Measurements from ENCODE around the gene CAMK1D.
A peak's percentile ranks its signal among the peaks of the same experiment; 100 is the strongest.

Gene CAMK1D

DNA sequence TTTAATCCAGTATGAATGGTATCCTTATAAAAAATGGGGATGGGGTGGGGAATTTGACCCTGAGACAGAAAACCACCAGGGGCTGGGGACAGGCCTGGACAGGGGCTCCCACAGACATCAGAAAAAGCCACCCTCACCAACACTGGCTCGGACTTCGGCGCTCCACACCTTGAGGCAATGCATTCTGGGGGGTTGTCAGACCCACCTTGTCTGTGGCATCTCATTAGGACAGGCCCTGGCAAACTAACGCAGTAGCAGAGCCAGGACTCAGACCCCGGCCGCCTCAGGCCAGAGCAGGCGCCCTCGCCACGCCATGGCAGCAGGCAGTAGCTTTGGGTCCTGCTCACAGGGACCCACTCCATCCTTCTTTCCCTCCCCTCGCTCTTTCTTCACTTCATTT lies 492.1 kb downstream of the CAMK1D start:
- no peak overlapping the region for H3K27ac ChIP-seq (ENCODE audit: low read depth, low read length)
- no peaks in the 10 kb centered on the region for H3K27me3 ChIP-seq (ENCODE audit: control insufficient read depth in 1 of 2, insufficient read depth in 2 of 2, low read length in 2 of 2)
- no peaks in the 10 kb centered on the region for H3K36me3 ChIP-seq (ENCODE audit: insufficient read depth, low read length)
- no peak overlapping the region for H3K4me3 ChIP-seq (ENCODE audit: low read depth in 1 of 2, low read length in 2 of 2)
- H3K9ac ChIP-seq (ENCODE audit: low read length): no peak overlapping the region
- peaks cover 25% of the 10 kb centered on the region for H3K4me1 ChIP-seq (ENCODE audit: insufficient read depth, low read length)
- H3K9me3 ChIP-seq (ENCODE audit: low read length): no peaks in the 10 kb centered on the region

DNA sequence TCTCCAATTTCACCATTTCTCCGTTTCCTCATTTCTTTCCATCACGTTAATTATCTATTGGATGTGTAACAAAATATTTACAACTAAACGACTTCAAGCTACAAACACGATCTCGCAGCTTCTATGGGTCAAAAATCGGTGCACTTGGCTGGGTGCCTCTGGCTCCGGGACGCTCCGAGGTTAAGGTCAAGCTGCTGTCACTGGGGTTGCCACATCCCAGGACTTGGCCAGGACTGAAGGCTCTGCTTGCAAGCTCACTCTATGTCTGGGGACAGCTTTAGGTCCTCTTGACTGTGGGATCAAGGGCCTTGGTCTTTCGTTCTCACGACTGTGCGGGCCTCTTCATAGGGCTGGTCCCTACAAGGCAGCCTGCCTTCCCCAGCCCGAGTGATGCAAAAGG lies 492.5 kb downstream of the CAMK1D start:
- no peaks in the 10 kb centered on the region for H3K27me3 ChIP-seq (ENCODE audit: control insufficient read depth in 1 of 2, insufficient read depth in 2 of 2, low read length in 2 of 2)
- H3K4me3 ChIP-seq (ENCODE audit: low read depth in 1 of 2, low read length in 2 of 2): no peak overlapping the region
- H3K9ac ChIP-seq (ENCODE audit: low read length): no peak overlapping the region
- peaks cover 25% of the 10 kb centered on the region for H3K4me1 ChIP-seq (ENCODE audit: insufficient read depth, low read length)
- no peaks in the 10 kb centered on the region for H3K9me3 ChIP-seq (ENCODE audit: low read length)
- no peaks in the 10 kb centered on the region for H3K36me3 ChIP-seq (ENCODE audit: insufficient read depth, low read length)
- H3K27ac ChIP-seq (ENCODE audit: low read depth, low read length): no peak overlapping the region

DNA sequence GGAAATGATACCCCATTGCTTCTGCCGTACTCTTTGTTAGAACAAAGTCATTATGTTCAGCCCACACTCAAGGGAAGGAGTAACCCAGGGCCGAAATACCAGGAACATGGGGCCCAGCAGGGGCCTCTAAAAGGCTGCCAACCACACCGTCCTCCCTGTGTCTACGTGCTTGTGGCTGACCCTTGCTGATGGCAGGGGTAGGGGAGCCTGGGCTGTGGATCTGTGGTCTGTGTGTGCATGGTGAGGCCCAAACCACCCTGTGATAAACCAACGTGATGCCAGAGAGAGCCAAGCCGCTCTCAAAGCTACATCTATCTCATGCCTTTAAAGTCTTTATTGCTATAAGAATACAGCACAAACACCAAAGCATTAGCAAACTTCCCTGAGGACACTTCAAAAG lies 493.0 kb downstream of the CAMK1D start:
- H3K4me1 ChIP-seq (ENCODE audit: insufficient read depth, low read length): peaks cover 25% of the 10 kb centered on the region
- no peaks in the 10 kb centered on the region for H3K36me3 ChIP-seq (ENCODE audit: insufficient read depth, low read length)
- H3K9me3 ChIP-seq (ENCODE audit: low read length): no peaks in the 10 kb centered on the region
- H3K9ac ChIP-seq (ENCODE audit: low read length): no peak overlapping the region
- H3K27ac ChIP-seq (ENCODE audit: low read depth, low read length): no peak overlapping the region
- no peak overlapping the region for H3K4me3 ChIP-seq (ENCODE audit: low read depth in 1 of 2, low read length in 2 of 2)
- no peaks in the 10 kb centered on the region for H3K27me3 ChIP-seq (ENCODE audit: control insufficient read depth in 1 of 2, insufficient read depth in 2 of 2, low read length in 2 of 2)

DNA sequence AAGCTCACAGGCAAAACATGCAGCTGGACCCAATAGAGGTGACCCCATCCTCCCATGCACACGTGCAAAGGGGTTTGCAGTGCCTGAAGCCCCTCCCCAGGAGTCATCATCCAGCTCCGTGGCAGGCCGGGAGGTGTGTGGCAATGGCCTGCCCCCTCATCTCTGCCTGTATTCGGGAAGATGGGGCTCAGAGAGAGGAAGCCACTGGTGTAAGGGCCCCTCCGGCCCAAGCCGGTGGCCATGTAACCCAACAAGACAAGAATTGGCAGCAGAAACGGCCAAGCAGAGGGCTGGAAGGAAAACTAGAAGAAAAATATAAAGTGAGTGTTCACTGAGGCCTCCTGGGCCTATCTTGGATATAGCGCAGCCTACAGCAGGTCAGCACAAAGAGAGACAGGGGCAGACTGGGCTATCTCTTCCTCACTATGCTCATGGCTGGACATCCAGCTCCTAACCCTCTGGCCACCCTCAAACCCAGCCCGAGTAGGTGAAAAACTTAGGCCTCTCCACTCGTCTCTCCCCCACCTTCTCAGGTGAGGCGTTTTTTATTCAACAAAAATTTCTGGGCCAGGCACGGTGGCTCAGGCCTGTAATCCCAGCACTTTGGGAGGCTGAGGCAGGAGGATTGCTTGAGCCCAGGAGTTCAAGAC lies 494.1 kb downstream of the CAMK1D start:
- Histone ChIP-seq H3K27me3 (ENCODE audit: control insufficient read depth in 1 of 2, insufficient read depth in 2 of 2, low read length in 2 of 2) (no peaks in the 10 kb centered on the region), H3K9ac (ENCODE audit: low read length) (no peak overlapping the region), H3K9me3 (ENCODE audit: low read length) (no peaks in the 10 kb centered on the region), H3K4me1 (ENCODE audit: insufficient read depth, low read length) (peaks cover 25% of the 10 kb centered on the region), H3K27ac (ENCODE audit: low read depth, low read length) (no peak overlapping the region), H3K36me3 (ENCODE audit: insufficient read depth, low read length) (no peaks in the 10 kb centered on the region), H3K4me3 (ENCODE audit: low read depth in 1 of 2, low read length in 2 of 2) (no peak overlapping the region)

DNA sequence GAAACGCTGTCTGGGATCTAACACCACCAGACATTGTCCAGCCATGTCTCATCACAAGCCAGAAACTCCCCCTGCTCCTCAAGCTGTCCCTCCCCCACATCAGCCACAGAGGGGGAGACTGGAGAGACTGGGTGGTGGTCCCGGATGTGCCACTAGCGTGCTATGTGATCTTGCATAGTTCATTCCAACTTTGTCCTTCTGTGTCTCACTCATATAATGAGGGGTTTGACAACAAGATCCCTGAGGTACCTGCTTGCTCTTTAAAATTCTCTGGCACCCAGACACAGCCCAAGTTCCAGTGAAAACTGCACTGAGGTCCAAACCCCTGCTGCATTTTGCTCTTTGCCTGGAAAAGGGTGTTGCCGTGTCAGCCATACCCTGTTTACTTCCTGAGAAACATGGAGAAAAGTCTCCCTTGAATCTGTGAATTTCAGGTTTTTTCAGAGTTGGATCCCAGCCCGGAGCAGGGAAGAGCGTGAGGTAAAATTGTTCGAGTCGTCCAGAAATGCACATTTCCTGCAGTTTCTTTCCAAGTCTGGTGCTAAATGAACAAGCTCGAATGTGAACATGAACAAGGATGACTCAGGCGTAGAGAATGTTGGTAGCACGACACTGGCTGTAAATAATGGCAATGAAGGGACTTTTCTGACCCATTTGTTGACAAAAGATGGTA lies 495.6 kb downstream of the CAMK1D start:
- peak overlapping the region in 1 of 2 donors; percentile 29 for H3K4me3 ChIP-seq (ENCODE audit: low read depth in 1 of 2, low read length in 2 of 2)
- no peak overlapping the region for H3K9ac ChIP-seq (ENCODE audit: low read length)
- H3K27ac ChIP-seq (ENCODE audit: low read depth, low read length): peak overlapping the region; percentile 30
- H3K9me3 ChIP-seq (ENCODE audit: low read length): no peaks in the 10 kb centered on the region
- peaks cover 33% of the 10 kb centered on the region for H3K4me1 ChIP-seq (ENCODE audit: insufficient read depth, low read length)
- H3K27me3 ChIP-seq (ENCODE audit: control insufficient read depth in 1 of 2, insufficient read depth in 2 of 2, low read length in 2 of 2): no peaks in the 10 kb centered on the region
- no peaks in the 10 kb centered on the region for H3K36me3 ChIP-seq (ENCODE audit: insufficient read depth, low read length)

DNA sequence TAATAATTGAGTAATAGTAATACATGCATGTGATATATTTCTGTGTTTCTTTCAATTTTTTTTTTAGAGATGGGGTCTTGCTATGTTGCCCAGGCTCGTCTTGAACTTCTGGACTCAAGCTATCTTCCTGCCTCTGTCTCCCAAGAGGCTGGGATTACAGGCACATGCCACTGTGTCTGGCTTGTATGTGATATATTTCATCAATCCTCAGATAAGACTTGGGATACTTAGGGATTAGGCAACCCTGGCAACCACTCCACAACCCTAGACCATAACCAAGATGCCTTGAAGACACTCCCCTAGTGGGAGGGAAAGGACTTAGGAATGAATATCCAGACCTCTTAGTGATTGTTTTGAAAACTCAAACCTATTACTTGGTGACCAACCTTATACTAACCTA lies 497.4 kb downstream of the CAMK1D start:
- H3K27me3 ChIP-seq (ENCODE audit: control insufficient read depth in 1 of 2, insufficient read depth in 2 of 2, low read length in 2 of 2): no peaks in the 10 kb centered on the region
- H3K9me3 ChIP-seq (ENCODE audit: low read length): no peaks in the 10 kb centered on the region
- no peak overlapping the region for H3K27ac ChIP-seq (ENCODE audit: low read depth, low read length)
- no peak overlapping the region for H3K9ac ChIP-seq (ENCODE audit: low read length)
- no peaks in the 10 kb centered on the region for H3K36me3 ChIP-seq (ENCODE audit: insufficient read depth, low read length)
- peaks cover 31% of the 10 kb centered on the region for H3K4me1 ChIP-seq (ENCODE audit: insufficient read depth, low read length)
- no peak overlapping the region for H3K4me3 ChIP-seq (ENCODE audit: low read depth in 1 of 2, low read length in 2 of 2)

DNA sequence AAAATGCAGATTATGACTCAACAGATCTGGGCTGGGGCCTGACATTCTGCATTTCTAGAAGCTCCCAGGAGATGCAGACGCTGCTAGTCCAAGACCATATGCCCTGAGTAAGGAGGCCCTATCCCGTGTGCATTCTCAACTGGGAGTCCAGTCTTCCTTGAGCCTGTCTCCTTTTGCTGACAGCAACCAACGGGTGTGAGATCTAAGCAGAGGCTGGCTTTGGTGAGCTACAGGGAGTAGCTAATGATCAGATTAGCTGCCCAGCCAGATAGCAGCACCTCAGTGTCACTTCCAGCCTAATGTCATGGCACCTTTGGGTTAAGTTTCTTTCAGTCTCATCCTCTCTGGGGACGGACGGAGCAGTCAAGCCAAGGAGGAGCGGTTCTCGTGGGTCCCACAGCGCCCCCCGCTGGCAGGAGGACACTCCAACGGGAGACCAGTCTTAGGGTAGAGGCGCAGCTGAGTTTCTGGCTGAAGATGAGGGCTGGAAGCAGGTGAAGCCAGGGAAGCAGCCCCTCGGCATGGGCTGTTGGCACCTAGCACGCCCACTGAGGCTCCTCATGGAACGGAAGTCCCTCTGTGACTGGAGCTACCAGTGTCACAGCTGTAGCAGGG lies 498.1 kb downstream of the CAMK1D start:
- H3K9me3 ChIP-seq (ENCODE audit: low read length): no peaks in the 10 kb centered on the region
- no peak overlapping the region for H3K9ac ChIP-seq (ENCODE audit: low read length)
- no peak overlapping the region for H3K4me3 ChIP-seq (ENCODE audit: low read depth in 1 of 2, low read length in 2 of 2)
- H3K27me3 ChIP-seq (ENCODE audit: control insufficient read depth in 1 of 2, insufficient read depth in 2 of 2, low read length in 2 of 2): no peaks in the 10 kb centered on the region
- H3K36me3 ChIP-seq (ENCODE audit: insufficient read depth, low read length): no peaks in the 10 kb centered on the region
- no peak overlapping the region for H3K27ac ChIP-seq (ENCODE audit: low read depth, low read length)
- H3K4me1 ChIP-seq (ENCODE audit: insufficient read depth, low read length): peaks cover 31% of the 10 kb centered on the region

DNA sequence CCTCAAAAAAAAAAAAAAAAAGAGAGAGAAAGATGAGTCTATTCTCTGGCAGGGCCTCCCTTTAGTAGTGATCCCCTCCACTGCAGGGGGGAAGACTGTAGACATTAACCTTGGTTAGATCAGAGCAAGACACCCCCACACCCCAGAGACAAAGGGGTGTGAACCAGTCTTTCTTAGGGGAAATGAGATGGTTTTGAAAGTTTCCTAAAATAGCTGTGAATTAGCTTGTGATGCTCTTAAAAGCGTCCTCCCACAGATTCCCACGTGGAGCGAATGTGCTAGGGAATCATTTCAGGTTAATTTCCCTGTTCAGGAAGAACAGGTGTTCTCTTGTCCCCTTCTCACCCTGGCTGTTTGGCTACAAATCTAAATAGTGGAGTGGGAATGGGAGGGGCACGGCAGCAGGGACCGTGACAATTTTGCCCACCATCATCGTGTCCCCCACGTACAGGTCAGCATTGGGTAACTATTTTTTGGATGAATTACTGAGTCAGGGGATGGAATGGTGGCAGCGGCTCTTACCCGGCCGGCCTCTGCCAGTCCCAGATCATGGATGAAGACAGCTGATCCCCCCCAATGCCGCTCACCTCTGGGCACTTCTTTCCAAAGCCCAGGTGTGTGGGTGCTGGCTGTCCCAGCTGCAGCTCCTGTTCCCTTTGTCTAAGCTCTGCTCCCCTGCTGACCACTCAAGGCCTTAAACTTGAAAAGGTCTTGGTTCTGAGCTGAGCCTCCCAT lies 499.3 kb downstream of the CAMK1D start:
- Histone ChIP-seq H3K9ac (ENCODE audit: low read length) (no peak overlapping the region), H3K4me1 (ENCODE audit: insufficient read depth, low read length) (peaks cover 31% of the 10 kb centered on the region), H3K9me3 (ENCODE audit: low read length) (no peaks in the 10 kb centered on the region), H3K36me3 (ENCODE audit: insufficient read depth, low read length) (no peaks in the 10 kb centered on the region), H3K4me3 (ENCODE audit: low read depth in 1 of 2, low read length in 2 of 2) (no peak overlapping the region), H3K27me3 (ENCODE audit: control insufficient read depth in 1 of 2, insufficient read depth in 2 of 2, low read length in 2 of 2) (no peaks in the 10 kb centered on the region), H3K27ac (ENCODE audit: low read depth, low read length) (no peak overlapping the region)

DNA sequence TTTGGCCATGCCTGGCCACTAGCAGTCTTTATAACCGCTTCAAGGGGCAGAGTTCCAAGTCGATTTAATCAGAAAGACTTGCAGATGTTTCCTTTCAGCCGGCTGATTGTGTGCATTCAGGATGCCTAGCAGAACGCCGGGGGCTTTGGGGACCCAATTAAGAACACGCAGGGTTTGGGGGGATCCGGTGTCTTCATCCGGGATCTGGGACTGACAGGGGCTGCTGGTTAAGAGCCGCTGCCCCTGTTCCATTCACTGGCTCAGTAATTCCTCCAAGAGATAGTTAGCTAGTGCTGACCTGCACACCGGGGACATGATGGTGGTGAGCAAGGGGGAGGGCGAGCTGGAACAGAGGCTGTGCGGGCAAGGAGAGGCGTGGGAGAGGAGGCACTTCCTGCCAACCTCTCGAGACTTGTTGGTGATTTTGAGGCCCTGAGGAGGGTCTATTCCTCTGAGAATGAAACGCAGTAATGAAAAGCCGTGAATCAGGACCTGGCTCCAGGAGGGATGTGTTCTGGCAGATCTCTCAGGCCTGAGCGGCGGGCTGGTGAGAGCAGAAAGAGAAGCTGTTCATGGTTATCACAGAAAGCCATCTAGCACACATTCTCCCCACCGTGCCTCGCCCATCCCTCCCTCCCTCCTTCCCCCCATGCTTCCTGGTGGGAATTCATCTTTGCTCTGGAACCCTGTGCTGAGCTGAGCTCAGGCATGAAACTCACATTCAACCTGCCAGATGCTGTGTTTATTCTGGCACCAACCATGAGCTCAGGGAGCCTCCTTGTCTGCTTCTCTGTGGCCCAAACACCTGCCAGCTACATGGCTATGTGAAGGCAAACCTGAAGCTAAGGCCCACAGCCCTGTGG lies 500.2 kb downstream of the CAMK1D start:
- Histone ChIP-seq H3K9me3 (ENCODE audit: low read length) (no peaks in the 10 kb centered on the region), H3K27ac (ENCODE audit: low read depth, low read length) (no peak overlapping the region), H3K27me3 (ENCODE audit: control insufficient read depth in 1 of 2, insufficient read depth in 2 of 2, low read length in 2 of 2) (no peaks in the 10 kb centered on the region), H3K4me1 (ENCODE audit: insufficient read depth, low read length) (peaks cover 25% of the 10 kb centered on the region), H3K36me3 (ENCODE audit: insufficient read depth, low read length) (no peaks in the 10 kb centered on the region), H3K9ac (ENCODE audit: low read length) (no peak overlapping the region), H3K4me3 (ENCODE audit: low read depth in 1 of 2, low read length in 2 of 2) (no peak overlapping the region)

DNA sequence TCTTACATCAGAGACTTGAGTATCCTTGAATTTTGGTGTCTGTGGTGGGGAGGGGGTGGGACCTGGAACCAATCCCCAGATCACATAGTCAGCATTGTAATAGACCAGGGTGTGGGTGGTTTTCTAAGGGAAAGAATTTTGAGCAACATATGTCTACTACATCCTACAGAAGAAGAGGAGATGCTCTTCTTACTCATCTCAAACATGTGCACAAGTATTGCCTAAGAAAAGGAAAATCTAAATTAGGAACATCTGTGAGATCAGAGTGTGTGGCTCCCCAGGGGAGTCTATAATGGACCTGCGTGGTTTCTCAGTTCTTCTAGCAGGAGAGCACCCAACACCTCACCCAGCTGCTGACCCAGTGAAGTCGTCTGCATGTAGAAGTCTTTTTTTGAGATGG lies 503.3 kb downstream of the CAMK1D start:
- H3K9ac ChIP-seq (ENCODE audit: low read length): no peak overlapping the region
- no peak overlapping the region for H3K4me3 ChIP-seq (ENCODE audit: low read depth in 1 of 2, low read length in 2 of 2)
- no peaks in the 10 kb centered on the region for H3K9me3 ChIP-seq (ENCODE audit: low read length)
- no peaks in the 10 kb centered on the region for H3K27me3 ChIP-seq (ENCODE audit: control insufficient read depth in 1 of 2, insufficient read depth in 2 of 2, low read length in 2 of 2)
- H3K4me1 ChIP-seq (ENCODE audit: insufficient read depth, low read length): peaks cover 8% of the 10 kb centered on the region
- H3K36me3 ChIP-seq (ENCODE audit: insufficient read depth, low read length): no peaks in the 10 kb centered on the region
- no peak overlapping the region for H3K27ac ChIP-seq (ENCODE audit: low read depth, low read length)

DNA sequence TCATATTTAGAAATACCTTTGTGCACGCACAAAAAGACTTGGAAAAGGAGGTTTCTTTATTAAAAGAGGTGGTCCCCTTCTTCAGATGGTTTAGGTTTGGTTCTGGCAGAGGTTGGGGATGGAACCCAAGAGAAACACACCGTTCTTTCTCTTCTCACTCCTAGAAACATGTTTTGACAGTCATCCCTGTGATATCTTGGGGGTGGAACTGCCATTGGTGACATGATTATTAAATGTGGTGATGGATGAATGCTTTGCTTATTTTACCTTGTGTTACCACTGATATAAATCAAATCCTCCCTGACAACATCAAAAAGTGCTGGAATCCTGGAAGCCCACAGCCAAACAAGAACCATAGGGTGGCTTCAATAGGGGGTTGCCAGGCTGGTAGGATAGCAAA lies 505.6 kb downstream of the CAMK1D start:
- Histone ChIP-seq H3K9me3 (ENCODE audit: low read length) (no peaks in the 10 kb centered on the region), H3K4me1 (ENCODE audit: insufficient read depth, low read length) (no peaks in the 10 kb centered on the region), H3K36me3 (ENCODE audit: insufficient read depth, low read length) (no peaks in the 10 kb centered on the region), H3K27me3 (ENCODE audit: control insufficient read depth in 1 of 2, insufficient read depth in 2 of 2, low read length in 2 of 2) (no peaks in the 10 kb centered on the region), H3K9ac (ENCODE audit: low read length) (no peak overlapping the region), H3K27ac (ENCODE audit: low read depth, low read length) (no peak overlapping the region), H3K4me3 (ENCODE audit: low read depth in 1 of 2, low read length in 2 of 2) (no peak overlapping the region)

Data from muscle layer of colon (tissue), 2 donors.